Mucosa of descending colon (tissue), 3 donors: ENCODE measurements around the gene CENPP. TPM values are rescaled to one million over a fixed set of nuclear protein-coding genes. Genes with fewer than 3 reads are reported as not detected.

ENCODE experiments used
- ATAC-seq: fragments of 200-7000 bp; cut with Tn5 transposase; one replicate; pipeline ENCODE4 v1.9.1; 2020; ENCODE audit warnings: mild to moderate bottlenecking, moderate library complexity
- DNase-seq, 3 donors: peaks; one replicate each; pipeline ENCODE4 v3.0.0-alpha.2; 2020
- H3K36me3 ChIP-seq: fragments of 200-600 bp; one replicate; pipeline ENCODE4 v1.8.0; 2021; ENCODE audit warnings: low read depth, mild to moderate bottlenecking
- H3K4me1 ChIP-seq: fragments of 200-600 bp; one replicate; pipeline ENCODE4 v1.8.0; 2021; ENCODE audit warnings: low read depth, mild to moderate bottlenecking
- H3K4me3 ChIP-seq: fragments of 200-600 bp; one replicate; pipeline ENCODE4 v1.8.0; 2021; ENCODE audit warnings: mild to moderate bottlenecking
- H3K9me3 ChIP-seq: fragments of 200-600 bp; one replicate; pipeline ENCODE4 v1.8.0; 2021; ENCODE audit warnings: mild to moderate bottlenecking
- CTCF ChIP-seq: fragments of 200-600 bp; IDR thresholded peaks from one replicate; pipeline ENCODE4 v1.8.0; 2022; ENCODE audit warnings: antibody characterized with exemption, mild to moderate bottlenecking
- intact Hi-C, 2 donors: fragments of 100-400 bp; cut with DNase I in 1 of 2; cut with micrococcal nuclease in 1 of 2; formaldehyde crosslinking; loops; one replicate each; pipeline versions ENCODE4 v1.11.0 to v1.11.1; 2022; cut with DNase I, micrococcal nuclease
- total RNA-seq, 3 donors: library from RNA; stranded (reverse); fragmentation: NEBNext Ultra II Directional in 2 of 3; extraction: Animal tissue kit (Norgen Biotek cat#: 25700) in 2 of 3; gene quantifications; one replicate each; pipeline versions ENCODE4 v1.2.1 to v1.2.4, GENCODE V29; 2021 to 2023
- donor health status: DM: no; HTN: no; CAD: no; lungs with moderate emphysema.
- donor health status: DM: no; HTN: no; CAD: no.
- donor health status: DM: no; HTN: yes; CAD: no.

The CENPP gene
- total RNA-seq, 3 donors from 2014 or later: 2.0 to 4.9 (median 3.3) TPM

DNA sequence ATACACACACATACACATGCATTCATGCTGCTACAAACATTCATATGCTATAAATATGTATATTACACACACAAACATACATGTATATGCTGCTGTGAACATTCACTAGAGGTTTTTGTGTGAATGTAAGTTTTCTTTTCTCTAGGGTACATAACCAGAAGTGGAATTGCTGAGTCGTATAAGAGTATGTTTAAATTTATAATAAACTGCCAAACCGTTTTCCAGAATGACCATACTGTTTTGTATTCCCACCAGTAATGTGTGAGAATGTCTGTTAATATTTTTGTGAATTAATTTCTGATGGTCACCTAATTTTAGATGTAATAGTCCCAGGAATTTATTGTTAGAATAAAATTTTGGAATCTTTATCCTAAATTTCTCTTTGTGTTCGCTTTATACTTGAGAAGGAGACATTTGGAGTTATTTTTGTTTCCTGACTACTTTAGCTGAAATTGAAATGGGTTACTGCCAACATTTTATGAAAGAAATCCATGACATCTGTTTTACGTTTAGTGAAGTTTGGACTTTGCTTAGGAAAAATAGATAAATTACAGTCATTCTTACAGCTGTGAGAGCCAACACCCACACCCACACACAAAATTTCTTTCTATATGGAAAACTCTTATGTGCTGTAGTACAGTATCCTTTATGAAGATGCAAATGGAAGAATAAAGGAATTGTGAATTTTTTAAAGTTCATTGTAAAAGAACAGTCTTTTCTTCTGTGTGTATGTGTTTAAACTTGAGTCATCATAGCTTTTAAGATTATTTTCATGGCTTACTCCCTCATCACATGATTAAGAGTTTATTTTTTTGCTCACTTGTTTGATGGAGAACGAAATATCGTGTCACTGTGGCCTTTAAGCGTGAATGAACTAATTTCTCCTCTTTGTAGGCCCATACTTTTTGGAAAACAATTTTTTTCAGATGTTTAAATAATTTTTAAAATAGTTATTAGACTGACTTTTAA lies 24.3 kb downstream of the CENPP start:
- no peak overlapping the region for H3K4me3 ChIP-seq
- intact Hi-C loops: loop anchor here in 1 of 2 donors (10.0 kb wide), 1 partner anchor 285 kb away; no protein-coding TSS in a partner anchor
- no peaks in the 10 kb centered on the region for H3K36me3 ChIP-seq
- peak; percentile 73 for ATAC-seq
- H3K4me1 ChIP-seq: peaks cover 14% of the 10 kb centered on the region
- no peak for DNase-seq
- no peak for TF ChIP-seq CTCF
- H3K9me3 ChIP-seq: peaks cover 6% of the 10 kb centered on the region

GRCh38 chr9:92350740-92351133 lies 25.0 kb downstream of the CENPP start:
- no peak overlapping the region for H3K4me3 ChIP-seq
- ATAC-seq (peak; percentile 27), DNase-seq (no peak)
- intact Hi-C loops: no loop called here
- H3K36me3 ChIP-seq: no peaks in the 10 kb centered on the region
- peaks cover 10% of the 10 kb centered on the region for H3K9me3 ChIP-seq
- no peak for TF ChIP-seq CTCF
- H3K4me1 ChIP-seq: peaks cover 14% of the 10 kb centered on the region

- Histone ChIP-seq H3K4me3 (no peak overlapping the region), H3K36me3 (no peaks in the 10 kb centered on the region), H3K9me3 (peaks cover 27% of the 10 kb centered on the region), H3K4me1 (peaks cover 14% of the 10 kb centered on the region)
- intact Hi-C loops: no loop called here
- TF ChIP-seq CTCF: no peak
- DNase-seq: peak in 1 of 3 donors; percentile 14
- ATAC-seq: no peak
These were observed 27.3 kb downstream of the CENPP start for GRCh38 chr9:92353051-92353450.

GRCh38 chr9:92359394-92359995 lies 33.7 kb downstream of the CENPP start:
- H3K9me3 ChIP-seq: peaks cover 29% of the 10 kb centered on the region
- TF ChIP-seq CTCF: no peak
- DNase-seq (no peak), ATAC-seq (no peak)
- no peaks in the 10 kb centered on the region for H3K36me3 ChIP-seq
- H3K4me1 ChIP-seq: no peaks in the 10 kb centered on the region
- intact Hi-C loops: no loop called here
- no peak overlapping the region for H3K4me3 ChIP-seq

DNA sequence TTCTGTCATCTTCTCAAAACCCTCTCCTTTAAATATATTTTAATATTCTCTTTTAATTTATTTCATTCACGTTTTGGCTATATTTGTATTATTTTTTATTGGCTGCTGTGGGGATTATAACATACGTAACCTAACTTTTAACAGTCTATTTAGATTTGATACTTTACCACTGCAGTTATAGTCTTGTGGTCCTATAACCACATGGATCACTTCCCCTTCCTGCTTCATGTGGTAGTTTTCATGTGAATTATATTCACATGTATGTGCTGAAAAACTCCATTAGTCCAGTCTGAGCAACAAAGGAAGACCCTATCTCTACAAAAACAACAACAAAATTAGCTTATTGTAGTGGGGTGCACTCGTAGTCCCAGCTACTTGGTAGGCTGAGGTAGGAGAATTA lies 34.3 kb downstream of the CENPP start:
- peaks cover 23% of the 10 kb centered on the region for H3K9me3 ChIP-seq
- intact Hi-C loops: no loop called here
- H3K4me3 ChIP-seq: no peak overlapping the region
- no peak for TF ChIP-seq CTCF
- no peaks in the 10 kb centered on the region for H3K36me3 ChIP-seq
- DNase-seq (no peak), ATAC-seq (no peak)
- H3K4me1 ChIP-seq: no peaks in the 10 kb centered on the region
